Memory B cell (primary cell): Measurements from ENCODE around the gene PHC3.
"Not testable (repeated sequence)": the region's sequence is repeated elsewhere in the genome, so short reads cannot be mapped to it uniquely, and the experiment has no call there.

Source experiments
- ATAC-seq: fragments of 150-1000 bp; cut with Tn5 transposase; 2 replicates; pipeline ENCODE4 v1.10.0; 2021; ENCODE audit warnings: low read depth, mild to moderate bottlenecking, moderate library complexity
- DNase-seq, 2 donors: peaks; one replicate each; pipeline ENCODE4 v3.0.0; 2022; ENCODE audit warnings: low spot score in 2 of 2
- H3K27ac Mint-ChIP-seq: one replicate; pipeline ENCODE4 v1.8.0; 2022; ENCODE audit warnings: mild to moderate bottlenecking, moderate library complexity, mixed read lengths
- H3K27me3 Mint-ChIP-seq: one replicate; pipeline ENCODE4 v1.8.0; 2022; ENCODE audit warnings: mixed read lengths
- H3K36me3 Mint-ChIP-seq: one replicate; pipeline ENCODE4 v1.8.0; 2022; ENCODE audit warnings: mild to moderate bottlenecking, mixed read lengths
- H3K4me1 Mint-ChIP-seq: one replicate; pipeline ENCODE4 v1.8.0; 2022; ENCODE audit warnings: mixed read lengths
- H3K4me3 Mint-ChIP-seq: one replicate; pipeline ENCODE4 v1.8.0; 2022; ENCODE audit warnings: mild to moderate bottlenecking, moderate library complexity, mixed read lengths
- H3K9me3 Mint-ChIP-seq: one replicate; pipeline ENCODE4 v1.8.0; 2022; ENCODE audit warnings: mixed read lengths

PHC3 gene

DNA sequence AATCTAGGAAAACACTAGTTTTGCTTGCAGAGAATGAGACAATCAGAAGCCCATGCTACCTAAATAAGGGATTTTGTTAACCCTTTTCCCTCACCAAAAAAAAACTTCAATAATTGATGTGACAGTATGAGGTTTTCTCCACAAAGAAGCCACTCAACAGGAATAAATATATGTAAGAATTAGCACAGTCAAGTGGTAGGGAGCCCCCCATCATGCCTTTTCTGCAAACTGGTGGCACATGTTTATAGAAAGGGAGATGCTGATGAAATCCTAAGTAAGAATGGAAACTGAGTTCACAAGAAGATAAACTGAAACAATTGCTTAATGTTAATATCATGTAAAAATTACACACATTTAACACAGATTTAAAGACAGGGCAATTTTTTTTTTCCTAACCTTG is 51.0 kb downstream of the PHC3 start:
- no peak for DNase-seq
- H3K27me3 Mint-ChIP-seq, result no peaks in the 10 kb centered on the region
- no peak for ATAC-seq
- peak overlapping the region; percentile 14 for H3K27ac Mint-ChIP-seq
- H3K9me3 Mint-ChIP-seq, result no peaks in the 10 kb centered on the region
- no peak overlapping the region for H3K4me3 Mint-ChIP-seq
- H3K4me1 Mint-ChIP-seq, result peaks cover 9% of the 10 kb centered on the region
- H3K36me3 Mint-ChIP-seq, result peaks cover 30% of the 10 kb centered on the region

DNA sequence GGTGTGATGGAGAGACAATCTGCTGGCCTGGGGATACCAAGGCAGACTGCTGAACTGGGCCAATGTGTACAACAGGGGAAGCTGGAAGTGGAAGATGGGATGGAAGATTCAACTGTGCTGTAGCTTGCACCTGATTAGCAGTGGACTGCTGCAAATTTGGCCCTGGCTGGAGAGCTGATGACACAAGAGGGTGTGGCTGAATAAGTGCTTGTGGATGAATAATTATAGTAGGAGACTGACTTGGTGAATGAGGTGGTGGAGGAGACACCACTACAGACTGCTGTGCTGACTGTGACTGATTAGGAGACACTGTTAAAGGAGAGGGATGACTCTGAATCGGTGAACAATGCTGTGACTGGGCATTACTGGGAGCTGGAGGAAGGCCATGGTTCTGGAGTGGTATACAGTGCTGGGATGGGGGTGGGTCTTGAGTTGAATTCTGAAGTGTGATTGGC is 52.5 kb downstream of the PHC3 start:
- H3K36me3 Mint-ChIP-seq, result peaks cover 22% of the 10 kb centered on the region
- no peaks in the 10 kb centered on the region for H3K9me3 Mint-ChIP-seq
- DNase-seq (no peak), ATAC-seq (peak; percentile 18)
- H3K4me3 Mint-ChIP-seq, result peak overlapping the region; percentile 47
- no peaks in the 10 kb centered on the region for H3K27me3 Mint-ChIP-seq
- peak overlapping the region; percentile 76 for H3K27ac Mint-ChIP-seq
- peaks cover 9% of the 10 kb centered on the region for H3K4me1 Mint-ChIP-seq

DNA sequence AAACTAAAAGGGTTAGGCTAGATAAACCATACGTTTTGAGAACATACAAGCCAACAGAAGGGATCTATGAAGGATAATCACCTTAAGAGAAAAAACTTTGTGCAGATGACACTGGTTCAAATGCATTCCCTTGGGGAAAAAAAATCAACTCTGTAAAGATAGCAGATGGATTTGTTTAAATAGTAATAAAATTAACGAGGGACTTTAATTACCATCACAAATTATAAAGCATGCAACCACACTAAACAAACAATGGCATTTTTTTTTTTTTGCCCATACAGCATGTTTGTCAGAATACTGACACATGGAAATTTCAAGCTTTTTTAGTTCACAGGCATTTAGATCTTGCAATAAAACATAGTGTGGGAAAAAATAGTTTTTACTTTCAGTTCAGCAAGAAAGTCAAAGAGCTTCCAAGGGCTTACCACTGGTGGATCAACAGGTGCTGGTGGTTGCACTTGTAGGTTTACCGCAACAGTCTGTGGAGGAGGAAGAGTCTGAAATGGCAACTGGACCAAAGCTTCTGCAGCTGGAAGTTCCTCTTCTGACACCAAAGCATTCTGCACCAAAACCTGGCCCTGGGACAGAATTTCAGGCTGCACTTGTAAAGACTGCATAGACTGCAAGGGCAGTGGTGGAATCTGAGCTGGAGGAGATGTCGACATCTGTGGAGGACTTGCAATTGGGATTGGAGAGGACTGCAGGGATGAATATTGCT is 53.1 kb downstream of the PHC3 start:
- peak; percentile 29 to 41 for DNase-seq
- H3K36me3 Mint-ChIP-seq, result peaks cover 19% of the 10 kb centered on the region
- peaks cover 9% of the 10 kb centered on the region for H3K4me1 Mint-ChIP-seq
- peak overlapping the region; percentile 76 for H3K27ac Mint-ChIP-seq
- no peaks in the 10 kb centered on the region for H3K27me3 Mint-ChIP-seq
- peak overlapping the region; percentile 47 for H3K4me3 Mint-ChIP-seq
- peak; percentile 98 for ATAC-seq
- no peaks in the 10 kb centered on the region for H3K9me3 Mint-ChIP-seq

DNA sequence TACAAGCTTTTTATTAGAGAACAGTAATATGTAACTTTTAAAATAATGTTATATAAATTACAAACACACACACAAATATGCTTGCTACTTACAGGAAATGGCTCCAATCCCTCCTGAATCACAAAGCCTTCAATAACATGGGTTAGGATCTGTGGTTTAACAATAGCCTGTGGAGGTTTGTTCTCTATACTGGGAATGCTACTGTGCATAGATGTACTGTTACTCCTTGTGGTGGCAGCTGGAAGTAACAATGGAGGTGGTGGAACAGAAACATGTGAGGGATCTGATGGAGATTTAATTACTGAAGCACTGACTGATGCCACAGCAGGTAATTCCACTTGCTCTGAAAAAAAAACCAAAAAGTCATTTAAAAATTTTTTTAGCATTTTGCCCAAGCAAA is 64.4 kb downstream of the PHC3 start:
- no peak overlapping the region for H3K27ac Mint-ChIP-seq
- no peak overlapping the region for H3K4me3 Mint-ChIP-seq
- no peaks in the 10 kb centered on the region for H3K9me3 Mint-ChIP-seq
- H3K36me3 Mint-ChIP-seq, result peaks cover 20% of the 10 kb centered on the region
- DNase-seq (no peak), ATAC-seq (no peak)
- H3K27me3 Mint-ChIP-seq, result no peaks in the 10 kb centered on the region
- H3K4me1 Mint-ChIP-seq, result peaks cover 4% of the 10 kb centered on the region

DNA sequence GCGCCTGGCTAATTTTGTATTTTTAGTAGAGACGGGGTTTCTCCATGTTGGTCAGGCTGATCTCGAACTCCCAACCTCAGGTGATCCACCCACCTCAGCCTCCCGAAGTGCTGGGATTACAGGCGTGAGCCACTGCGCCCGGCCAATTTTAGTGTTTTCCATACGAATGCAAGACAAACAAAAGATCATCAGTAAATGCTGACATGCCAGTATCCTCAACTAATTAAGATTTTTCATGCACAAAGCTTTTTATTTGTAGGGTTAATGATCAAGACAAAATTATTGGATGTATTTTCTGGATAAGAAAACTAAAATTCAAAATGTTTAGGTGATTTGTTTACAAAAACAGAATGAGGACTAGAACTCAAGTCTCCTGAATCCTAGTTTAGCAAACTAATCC is 67.4 kb downstream of the PHC3 start:
- DNase-seq, H3K9me3 Mint-ChIP-seq, H3K27me3 Mint-ChIP-seq, H3K4me3 Mint-ChIP-seq, ATAC-seq, H3K27ac Mint-ChIP-seq: not testable (repeated sequence)
- peaks cover 14% of the 10 kb centered on the region for H3K4me1 Mint-ChIP-seq
- peaks cover 27% of the 10 kb centered on the region for H3K36me3 Mint-ChIP-seq

DNA sequence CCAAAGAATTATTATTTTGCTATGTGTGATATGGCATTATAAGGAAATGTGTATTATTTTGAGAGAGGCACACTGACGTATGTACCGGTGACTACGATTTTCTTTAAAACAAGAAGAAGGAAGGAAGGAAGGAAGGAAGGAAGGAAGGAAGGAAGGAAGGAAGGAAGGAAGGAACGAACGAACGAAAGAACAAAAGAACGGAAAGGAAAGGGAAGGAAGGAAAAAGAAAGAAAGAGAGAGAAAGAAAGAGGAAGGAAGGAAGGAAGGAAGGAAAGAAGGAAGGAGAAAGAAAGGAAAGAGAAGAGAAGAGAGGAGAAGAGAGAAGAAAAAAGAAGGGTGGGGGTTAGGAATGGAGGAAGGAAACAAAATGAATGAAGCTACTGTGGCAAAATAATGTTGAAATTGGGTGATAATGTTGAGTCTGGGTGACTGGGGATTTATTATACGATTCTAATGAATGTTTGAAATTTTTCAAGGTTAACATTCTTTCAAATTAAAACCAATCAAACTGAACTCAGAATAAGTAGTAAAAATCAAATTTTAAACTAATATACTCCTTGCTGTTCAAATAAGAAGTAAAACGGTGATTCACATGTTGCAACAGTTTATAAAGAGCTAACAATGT is 70.3 kb downstream of the PHC3 start:
- ATAC-seq (no peak), DNase-seq (no peak)
- H3K4me3 Mint-ChIP-seq, result no peak overlapping the region
- no peaks in the 10 kb centered on the region for H3K27me3 Mint-ChIP-seq
- peak overlapping the region; percentile 82 for H3K27ac Mint-ChIP-seq
- H3K36me3 Mint-ChIP-seq, result peaks cover 27% of the 10 kb centered on the region
- H3K4me1 Mint-ChIP-seq, result peaks cover 14% of the 10 kb centered on the region
- peaks cover 2% of the 10 kb centered on the region for H3K9me3 Mint-ChIP-seq

DNA sequence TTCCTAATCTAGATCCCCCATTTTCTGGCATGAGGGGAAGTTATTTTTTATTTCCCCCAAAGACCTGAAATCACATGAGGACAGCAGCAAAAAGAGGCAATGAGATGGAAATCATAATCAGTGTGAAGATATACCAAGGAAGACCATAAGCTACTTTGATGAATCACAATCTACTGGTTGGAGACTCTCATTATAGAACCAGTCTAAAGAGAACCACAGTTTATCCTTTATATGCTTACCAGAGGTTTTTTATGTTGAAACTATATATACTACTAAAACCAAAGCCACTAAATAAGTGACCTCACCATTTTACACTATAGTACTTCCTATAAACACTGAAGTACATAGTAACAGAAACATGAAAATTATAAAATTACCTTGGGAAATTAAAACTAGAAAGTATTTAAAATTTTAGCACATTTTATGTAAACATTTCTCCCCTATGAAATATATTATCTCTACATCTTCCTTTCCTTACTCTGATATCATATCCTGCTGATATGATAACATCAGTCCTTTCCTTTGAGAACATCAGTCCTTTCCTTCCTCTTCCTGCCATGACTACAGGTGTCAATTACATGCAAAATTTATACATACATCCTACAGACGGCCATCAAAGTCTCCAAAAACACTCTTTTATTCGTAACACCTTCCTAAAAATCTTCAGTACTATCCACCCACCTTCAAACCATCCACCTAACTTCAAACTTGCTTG is 71.8 kb downstream of the PHC3 start:
- Mint-ChIP-seq H3K4me3 (no peak overlapping the region), H3K4me1 (peaks cover 10% of the 10 kb centered on the region), H3K36me3 (peaks cover 21% of the 10 kb centered on the region), H3K27me3 (no peaks in the 10 kb centered on the region), H3K9me3 (peaks cover 2% of the 10 kb centered on the region), H3K27ac (peak overlapping the region; percentile 33)
- DNase-seq (no peak), ATAC-seq (no peak)

DNA sequence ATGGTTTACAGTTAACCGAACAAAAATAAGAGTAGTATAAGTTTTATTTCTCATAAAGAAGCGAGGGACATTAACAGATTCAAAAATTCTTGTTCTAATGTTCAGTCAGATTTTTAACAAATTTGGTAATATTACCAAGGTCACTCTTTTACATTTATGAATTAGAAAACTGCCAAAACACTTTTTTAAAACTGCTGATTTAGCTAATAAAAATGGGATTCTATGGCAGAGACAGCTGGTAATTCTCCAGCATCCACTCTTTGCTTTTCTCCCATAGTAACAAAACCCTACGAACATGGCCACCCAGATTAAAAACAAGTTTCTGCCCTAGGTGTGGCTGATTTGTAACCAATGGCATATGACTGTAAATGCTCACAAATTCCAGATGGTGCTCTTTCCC is 72.6 kb downstream of the PHC3 start:
- DNase-seq (no peak), ATAC-seq (no peak)
- Mint-ChIP-seq H3K4me1 (peaks cover 10% of the 10 kb centered on the region), H3K36me3 (peaks cover 21% of the 10 kb centered on the region), H3K27me3 (no peaks in the 10 kb centered on the region), H3K27ac (no peak overlapping the region), H3K4me3 (no peak overlapping the region), H3K9me3 (peaks cover 2% of the 10 kb centered on the region)

DNA sequence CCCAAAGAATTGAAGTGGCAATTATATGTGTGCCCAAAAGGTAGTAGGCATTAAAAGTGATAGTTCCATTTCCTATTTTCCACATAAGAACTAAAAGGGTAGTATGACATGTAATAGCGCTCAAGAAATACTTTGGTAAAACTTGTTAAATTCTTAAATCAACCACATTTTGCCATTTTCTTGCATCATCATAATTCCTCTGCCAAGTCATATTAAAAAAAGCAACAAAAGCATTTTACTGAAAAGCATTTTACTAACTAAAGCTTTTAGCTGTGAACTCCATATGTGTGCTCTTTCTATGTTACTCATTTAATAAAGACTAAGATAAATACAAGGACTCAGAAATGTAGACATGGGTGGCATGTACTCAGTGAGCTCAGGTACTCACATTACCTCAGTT is 73.6 kb downstream of the PHC3 start:
- no peak for DNase-seq
- Mint-ChIP-seq H3K9me3 (peaks cover 2% of the 10 kb centered on the region), H3K27ac (peak overlapping the region; percentile 17), H3K4me3 (no peak overlapping the region), H3K4me1 (peaks cover 10% of the 10 kb centered on the region), H3K36me3 (peaks cover 20% of the 10 kb centered on the region), H3K27me3 (no peaks in the 10 kb centered on the region)
- no peak for ATAC-seq

DNA sequence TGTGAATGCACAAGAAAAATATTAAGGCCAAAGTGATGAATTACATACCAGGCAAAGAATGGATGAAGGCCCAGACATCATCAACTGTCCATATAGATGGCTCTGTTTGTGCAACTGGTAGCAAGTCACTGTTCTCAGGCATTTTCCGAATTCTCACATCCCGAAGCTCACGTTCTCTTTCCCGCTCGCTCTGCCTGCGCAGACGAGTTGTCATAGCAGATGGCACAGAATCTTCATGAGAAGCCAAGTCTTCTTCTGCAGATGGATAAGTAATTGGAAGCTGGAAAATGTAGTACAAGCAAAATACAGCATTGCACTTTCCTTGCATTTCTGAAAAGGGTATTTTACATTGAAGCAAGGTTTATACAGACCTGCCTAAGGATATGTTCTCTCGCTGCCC is 79.1 kb downstream of the PHC3 start:
- no peaks in the 10 kb centered on the region for H3K9me3 Mint-ChIP-seq
- no peak for ATAC-seq
- H3K27ac Mint-ChIP-seq, result no peak overlapping the region
- DNase-seq, result no peak
- H3K4me3 Mint-ChIP-seq, result no peak overlapping the region
- no peaks in the 10 kb centered on the region for H3K4me1 Mint-ChIP-seq
- H3K36me3 Mint-ChIP-seq, result peaks cover 17% of the 10 kb centered on the region
- no peaks in the 10 kb centered on the region for H3K27me3 Mint-ChIP-seq

DNA sequence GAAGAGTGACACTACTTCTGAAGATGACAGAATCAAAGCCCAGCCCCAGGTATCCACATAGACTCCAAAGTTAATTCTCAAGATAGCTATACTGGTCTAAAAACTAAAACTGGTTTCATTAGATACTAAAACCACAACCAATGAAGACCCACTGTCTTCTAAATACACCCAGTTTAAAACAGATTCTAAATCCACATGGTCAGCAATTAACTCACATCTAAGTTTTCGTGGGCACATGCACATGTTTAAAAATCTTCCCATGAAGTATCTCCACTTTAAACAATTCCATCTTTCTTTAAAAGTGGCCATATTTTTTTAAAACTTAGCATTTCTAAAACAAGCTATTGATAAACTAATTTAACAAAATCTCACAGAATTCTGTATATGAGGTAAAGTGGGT is 80.6 kb downstream of the PHC3 start:
- Mint-ChIP-seq H3K36me3 (peaks cover 18% of the 10 kb centered on the region), H3K9me3 (no peaks in the 10 kb centered on the region), H3K27ac (no peak overlapping the region), H3K4me3 (no peak overlapping the region), H3K4me1 (no peaks in the 10 kb centered on the region), H3K27me3 (no peaks in the 10 kb centered on the region)
- DNase-seq, result no peak
- no peak for ATAC-seq

DNA sequence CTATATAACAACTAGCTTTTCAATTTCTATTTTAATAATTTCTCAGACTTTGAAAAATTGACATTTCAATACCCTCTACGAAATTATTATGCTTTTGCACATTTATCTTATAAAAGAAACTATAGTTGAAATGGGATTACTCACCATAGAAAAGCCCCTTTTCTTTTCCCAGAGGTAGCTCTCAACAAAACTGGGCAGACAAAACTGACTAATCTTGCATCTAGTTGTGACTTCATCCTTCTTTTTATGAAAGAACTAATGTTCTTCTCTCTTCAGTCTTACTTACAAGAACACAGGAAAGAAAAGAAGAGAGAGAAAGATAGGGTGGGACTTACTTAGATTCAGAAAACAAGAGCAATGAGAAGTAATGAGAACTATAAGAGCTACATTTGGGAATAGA is 82.8 kb downstream of the PHC3 start:
- peaks cover 2% of the 10 kb centered on the region for H3K4me1 Mint-ChIP-seq
- H3K27ac Mint-ChIP-seq, result peak overlapping the region; percentile 45
- H3K4me3 Mint-ChIP-seq, result no peak overlapping the region
- DNase-seq (no peak), ATAC-seq (no peak)
- peaks cover 30% of the 10 kb centered on the region for H3K36me3 Mint-ChIP-seq
- H3K27me3 Mint-ChIP-seq, result no peaks in the 10 kb centered on the region
- H3K9me3 Mint-ChIP-seq, result no peaks in the 10 kb centered on the region

DNA sequence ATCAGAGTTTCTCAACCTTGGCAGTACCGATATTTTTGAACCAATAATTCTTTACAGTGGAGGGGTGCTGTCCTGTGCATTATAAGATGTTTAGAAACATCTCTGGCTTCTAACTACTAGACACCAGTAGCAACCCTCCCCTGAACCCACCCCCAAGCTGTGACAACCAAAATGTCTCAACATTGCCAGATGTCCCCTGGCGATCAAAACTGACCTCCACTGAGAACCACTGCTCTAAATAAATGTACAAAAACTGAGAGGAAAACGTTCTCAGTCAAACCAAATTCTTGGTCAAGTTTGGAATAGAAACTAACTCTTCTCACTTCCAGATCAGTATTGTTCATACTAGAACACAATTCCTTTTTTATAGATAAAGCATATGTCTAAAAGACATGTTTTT is 85.2 kb downstream of the PHC3 start:
- Mint-ChIP-seq H3K4me1 (peaks cover 2% of the 10 kb centered on the region), H3K4me3 (no peak overlapping the region), H3K27ac (no peak overlapping the region), H3K9me3 (no peaks in the 10 kb centered on the region), H3K27me3 (no peaks in the 10 kb centered on the region), H3K36me3 (peaks cover 21% of the 10 kb centered on the region)
- DNase-seq (no peak), ATAC-seq (no peak)

DNA sequence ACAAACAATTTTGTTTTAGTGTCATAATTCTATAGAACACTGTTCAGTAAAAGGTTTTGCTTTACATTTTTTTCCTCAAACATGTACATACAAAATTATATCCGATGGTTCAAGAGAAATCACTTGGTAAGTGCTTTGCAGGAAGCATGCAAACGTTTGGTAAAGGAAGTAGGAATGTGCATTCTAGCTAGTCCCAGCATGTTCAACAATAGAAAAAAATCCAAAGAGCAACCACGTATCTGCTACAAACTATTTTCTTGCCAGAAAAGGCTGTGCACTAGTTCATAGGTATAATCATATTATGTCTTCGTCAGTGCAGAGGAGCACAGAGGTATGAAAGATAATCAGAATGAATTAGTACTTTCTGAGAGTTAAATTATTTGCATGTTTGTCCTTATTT is 85.8 kb downstream of the PHC3 start:
- ATAC-seq (no peak), DNase-seq (no peak)
- no peaks in the 10 kb centered on the region for H3K9me3 Mint-ChIP-seq
- no peaks in the 10 kb centered on the region for H3K27me3 Mint-ChIP-seq
- H3K4me1 Mint-ChIP-seq, result peaks cover 2% of the 10 kb centered on the region
- H3K4me3 Mint-ChIP-seq, result no peak overlapping the region
- H3K36me3 Mint-ChIP-seq, result peaks cover 24% of the 10 kb centered on the region
- no peak overlapping the region for H3K27ac Mint-ChIP-seq
